ENCODE measurements around the gene SBNO2.
A peak's percentile ranks its signal among the peaks of the same experiment; 100 is the strongest.
"Not testable (repeated sequence)": the region's sequence is repeated elsewhere in the genome, so short reads cannot be mapped to it uniquely, and the experiment has no call there.

The SBNO2 gene

DNA sequence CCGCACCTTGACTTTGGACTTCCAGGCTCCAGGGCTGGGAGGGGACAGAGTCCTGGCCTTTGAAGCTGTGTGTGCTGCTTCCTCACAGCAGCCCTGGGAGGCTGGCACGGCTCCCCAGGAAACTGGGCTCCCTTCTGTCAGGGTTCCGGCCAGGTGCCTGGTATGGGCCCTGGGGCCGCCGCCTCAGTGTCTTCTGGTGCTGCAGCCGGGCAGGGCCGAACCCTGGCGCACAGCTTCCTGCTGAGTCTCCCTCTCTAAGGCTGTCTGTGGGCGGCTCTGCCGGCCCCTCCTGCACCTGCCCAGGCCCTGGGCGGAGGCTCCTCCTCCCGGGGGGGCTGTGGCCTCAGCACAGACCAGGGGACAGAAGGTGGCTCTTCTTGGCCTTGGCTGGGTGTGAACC is 37.9 kb downstream of the SBNO2 start:
- DNase-seq (ENCODE audit: low read depth in 2 of 2) = no peak

DNA sequence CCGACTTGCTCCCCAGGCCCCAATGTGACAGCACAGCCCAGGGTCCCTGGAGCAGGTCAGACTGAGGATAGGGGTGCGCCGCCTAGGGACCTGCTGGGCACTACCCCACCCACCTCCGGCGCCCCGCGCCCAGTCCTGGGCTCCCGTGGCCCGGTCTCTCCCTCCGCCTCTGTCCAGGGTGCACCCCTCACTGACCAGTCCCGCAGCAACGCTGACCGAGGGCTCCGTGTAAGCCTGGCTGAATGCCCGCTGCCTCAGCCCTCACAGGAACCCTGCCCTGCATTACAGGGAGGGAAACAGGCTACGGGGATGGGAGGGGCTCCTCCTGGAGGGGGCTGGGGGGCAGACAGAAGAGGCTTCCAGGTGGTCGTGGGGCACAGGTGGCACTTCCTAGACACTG is 38.6 kb downstream of the SBNO2 start:
- DNase-seq (ENCODE audit: low read depth in 2 of 2) = no peak

DNA sequence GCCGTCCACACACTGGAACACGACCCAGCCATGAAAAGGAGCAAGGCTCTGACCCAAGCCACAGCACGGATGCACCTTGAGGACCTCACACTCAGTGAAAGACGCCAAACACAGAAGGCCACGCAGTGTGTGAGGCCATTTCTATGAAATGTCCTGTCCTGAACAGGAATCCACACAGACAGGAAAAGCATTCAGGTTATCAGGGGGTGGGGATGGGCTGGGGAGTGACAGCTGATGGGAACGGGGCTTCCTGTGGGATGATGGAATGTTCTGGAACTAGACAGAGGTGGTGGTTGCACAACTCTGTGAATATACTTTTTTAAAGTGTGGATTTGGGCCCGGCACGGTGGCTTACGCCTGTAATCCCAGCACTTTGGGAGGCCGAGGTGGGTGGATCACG is 39.6 kb downstream of the SBNO2 start:
- DNase-seq (ENCODE audit: low read depth in 2 of 2) = no peak

DNA sequence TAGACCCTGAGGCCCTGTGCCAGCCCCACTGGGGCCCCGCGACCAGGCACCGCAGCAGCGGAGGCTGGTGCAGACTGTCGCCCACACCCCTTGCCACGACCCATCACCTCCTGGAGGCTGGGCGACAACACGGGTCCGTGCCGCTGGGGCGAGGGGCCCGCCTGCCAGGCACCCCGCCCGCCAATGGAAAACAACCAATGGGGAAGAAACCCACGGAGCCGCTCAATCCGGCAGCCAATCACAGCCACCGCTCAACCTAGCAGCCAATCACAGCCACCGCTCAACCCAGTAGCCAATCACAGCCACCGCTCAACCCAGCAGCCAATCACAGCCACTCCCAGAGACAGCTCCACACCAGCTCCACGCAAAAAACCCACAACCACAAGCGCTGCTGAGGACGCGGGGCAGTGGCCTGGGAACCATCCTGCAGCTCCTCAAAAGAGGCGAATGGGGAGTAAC is 40.6 kb downstream of the SBNO2 start:
- peak; percentile 52 to 74 for DNase-seq (ENCODE audit: low read depth in 2 of 2)

DNA sequence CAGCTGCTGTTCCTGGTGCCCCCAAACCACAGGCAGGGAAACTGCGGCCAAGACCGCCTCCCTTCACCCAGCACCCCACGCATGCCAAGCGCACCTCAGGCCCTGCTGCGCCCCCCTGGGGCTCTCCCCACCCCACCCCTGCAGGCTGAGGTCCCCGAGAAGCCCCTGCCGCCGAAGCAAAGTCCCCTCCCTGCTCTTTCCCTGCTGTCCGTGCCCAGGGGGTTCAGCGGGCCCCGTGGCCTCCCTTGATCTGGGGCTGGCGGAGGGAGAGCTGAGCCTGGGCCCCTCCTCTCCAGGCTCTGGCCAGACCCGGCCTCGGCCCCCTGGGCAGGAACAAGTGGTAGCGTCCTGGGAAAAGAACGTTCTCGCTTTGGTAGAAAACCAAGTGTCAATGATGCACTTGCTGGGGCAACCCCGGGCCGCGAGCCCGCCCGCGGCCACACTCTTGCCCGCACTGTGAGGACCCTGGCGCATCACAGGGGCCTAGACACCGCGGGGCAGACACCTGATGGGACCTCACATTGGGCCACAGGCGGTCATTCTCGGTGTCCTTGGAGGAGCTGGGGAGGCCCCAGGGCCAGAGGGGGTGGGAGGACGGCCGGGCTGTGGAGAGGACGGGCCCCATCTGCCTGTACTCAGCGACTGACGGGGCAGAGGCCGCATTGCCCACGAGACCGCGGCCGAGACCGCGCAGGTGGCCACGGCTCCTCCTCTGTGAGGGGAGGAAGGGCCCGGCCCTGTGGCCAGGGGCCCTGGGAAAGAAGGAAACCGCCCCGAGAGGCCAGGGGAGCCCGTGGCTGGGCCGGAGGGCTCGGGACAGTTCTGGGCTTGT is 41.3 kb downstream of the SBNO2 start:
- DNase-seq (ENCODE audit: low read depth in 2 of 2) = no peak

DNA sequence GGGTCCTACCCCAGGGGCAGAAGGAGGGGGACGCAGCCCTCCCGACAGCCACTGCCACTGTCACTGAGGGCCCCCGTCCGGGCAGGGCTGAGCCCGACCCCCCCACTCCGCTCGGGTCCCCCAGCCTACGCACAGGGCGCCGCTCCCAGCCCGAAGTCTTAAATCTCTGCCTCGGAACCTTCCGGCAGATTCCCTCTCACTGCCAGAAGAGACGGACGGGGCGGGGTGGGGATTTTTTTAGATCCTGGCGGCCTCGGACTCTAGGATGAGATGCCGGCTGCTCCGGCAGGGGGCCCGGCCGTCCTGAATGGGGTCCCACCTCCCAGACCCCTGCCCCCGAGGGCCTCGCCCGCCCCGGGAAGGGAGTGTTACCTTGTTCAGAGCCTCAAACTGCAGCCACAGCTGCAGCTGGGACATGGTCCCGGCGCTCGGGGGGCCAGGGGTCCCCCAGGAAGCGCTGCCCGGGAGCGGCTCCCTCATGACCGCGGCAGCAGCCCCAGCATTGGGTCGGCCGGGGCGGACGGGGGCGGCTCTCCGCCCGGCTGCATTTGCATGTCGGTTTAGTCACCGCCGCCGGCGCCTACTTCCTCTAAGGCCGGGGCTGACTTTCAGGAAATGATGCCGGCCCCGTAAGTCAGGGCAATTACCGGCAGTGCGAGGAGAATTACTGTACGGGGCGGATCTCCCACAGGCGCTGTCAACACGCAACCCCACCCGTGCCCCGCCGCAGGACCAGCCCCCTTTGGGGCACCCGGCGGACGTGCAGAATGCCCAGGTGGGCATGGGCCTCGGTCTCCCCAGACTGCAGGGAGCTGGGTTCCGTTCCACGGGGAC is 42.1 kb downstream of the SBNO2 start:
- DNase-seq (ENCODE audit: low read depth in 2 of 2) = peak; percentile 82 to 91

DNA sequence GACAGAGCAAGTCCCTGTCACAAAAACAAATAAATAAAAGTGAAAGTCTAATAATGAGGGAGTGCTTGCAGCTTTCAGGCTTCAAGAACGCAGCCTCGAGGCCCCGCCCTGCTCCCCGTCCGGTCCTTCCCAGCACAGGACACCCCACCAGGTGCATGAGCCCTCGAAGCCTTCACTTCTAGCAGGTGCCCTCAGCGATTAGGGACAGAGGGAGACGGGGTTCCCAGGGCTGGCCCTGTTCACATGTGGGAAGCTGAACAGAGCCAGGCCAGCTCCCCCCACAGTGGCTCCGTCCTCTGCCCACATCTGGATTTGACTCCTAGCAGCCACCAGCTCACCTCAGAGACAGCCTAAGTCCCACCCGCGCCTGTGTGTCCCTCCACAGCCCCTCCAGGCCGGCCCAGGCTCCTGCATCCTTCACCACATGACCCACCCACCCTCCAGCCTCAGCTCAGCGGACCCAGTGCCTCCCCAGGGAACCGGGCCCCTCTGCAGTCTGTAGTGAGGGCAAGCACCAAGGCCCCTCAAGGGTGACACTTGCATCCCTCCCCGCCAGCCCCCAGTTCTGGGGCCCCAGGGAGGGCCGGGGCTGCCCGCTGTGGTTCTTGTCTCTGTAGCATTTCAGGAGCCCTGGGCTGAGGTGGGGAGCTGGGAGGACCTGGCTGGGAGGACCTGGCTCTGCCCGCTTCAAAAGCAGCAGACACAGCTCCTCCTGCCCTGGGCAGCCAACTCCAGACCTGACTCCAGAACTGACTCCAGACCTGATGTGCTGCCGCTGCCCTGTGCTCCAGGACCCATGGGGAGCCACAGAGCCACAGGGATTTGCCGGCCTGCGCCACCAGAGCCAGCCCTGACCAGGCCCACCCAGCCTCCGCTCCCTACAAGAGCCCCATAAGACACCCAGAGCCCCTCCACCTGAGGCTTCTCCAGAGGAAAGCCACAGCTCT is 43.0 kb downstream of the SBNO2 start:
- DNase-seq (ENCODE audit: low read depth in 2 of 2) = peak; percentile 46 to 53

DNA sequence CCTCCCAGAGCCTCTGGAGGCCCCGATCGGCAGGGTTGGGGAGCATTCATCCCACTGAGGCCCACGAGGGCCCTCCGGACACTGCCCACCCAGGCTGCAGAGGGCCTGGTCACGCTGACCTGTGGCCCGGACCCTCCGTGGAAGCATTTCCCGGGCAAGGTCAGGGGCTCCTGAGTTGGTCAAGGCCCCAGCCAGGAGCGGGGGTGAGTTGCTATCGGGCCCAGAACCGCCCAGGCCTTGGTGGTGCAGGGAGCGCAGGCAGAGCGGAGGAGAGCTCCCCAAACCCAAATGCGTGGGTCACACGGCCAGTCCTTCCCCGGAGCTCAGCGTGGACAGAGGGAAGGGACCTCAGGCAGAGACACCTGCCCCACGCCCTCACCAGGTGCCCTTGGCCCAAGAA is 44.5 kb downstream of the SBNO2 start:
- DNase-seq (ENCODE audit: low read depth in 2 of 2) = no peak

DNA sequence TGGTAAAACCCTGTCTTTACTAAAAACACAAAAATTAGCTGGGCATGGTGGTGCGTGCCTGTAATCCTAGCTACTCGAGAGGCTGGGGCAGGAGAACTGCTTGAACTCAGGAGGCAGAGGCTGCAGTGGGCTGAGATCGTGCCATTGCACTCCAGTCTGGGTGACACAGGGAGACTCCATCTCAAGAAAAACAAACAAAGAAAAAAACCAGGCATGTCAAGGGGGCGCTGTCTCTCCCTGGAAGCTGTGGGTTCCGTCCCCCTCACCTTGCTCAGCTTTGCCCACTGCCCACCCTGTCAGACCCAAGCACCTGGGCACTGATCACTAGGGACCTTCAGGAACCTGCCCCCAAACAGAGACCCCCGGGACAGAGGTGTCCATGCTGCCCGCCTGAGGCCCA is 45.0 kb downstream of the SBNO2 start:
- DNase-seq (ENCODE audit: low read depth in 2 of 2) = not testable (repeated sequence)

DNA sequence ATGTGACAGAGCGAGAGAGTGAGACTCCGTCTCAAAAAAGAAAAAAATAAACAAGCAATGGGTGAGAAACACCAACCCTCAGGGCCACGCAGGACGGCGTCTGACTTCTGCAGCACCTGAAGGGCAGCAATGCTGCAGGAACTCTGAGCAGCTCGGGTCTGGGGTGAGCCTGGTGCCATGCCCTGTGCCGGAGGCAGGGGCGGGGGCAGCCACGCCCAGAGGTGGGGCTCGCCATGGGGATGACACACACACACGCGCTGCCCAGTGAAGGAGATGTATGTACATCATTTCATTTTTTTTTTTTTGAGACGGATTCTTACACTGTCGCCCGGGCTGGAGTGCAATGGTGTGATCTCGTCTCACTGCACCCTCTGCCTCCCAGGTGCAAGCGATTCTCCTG is 46.0 kb downstream of the SBNO2 start:
- DNase-seq (ENCODE audit: low read depth in 2 of 2) = no peak

DNA sequence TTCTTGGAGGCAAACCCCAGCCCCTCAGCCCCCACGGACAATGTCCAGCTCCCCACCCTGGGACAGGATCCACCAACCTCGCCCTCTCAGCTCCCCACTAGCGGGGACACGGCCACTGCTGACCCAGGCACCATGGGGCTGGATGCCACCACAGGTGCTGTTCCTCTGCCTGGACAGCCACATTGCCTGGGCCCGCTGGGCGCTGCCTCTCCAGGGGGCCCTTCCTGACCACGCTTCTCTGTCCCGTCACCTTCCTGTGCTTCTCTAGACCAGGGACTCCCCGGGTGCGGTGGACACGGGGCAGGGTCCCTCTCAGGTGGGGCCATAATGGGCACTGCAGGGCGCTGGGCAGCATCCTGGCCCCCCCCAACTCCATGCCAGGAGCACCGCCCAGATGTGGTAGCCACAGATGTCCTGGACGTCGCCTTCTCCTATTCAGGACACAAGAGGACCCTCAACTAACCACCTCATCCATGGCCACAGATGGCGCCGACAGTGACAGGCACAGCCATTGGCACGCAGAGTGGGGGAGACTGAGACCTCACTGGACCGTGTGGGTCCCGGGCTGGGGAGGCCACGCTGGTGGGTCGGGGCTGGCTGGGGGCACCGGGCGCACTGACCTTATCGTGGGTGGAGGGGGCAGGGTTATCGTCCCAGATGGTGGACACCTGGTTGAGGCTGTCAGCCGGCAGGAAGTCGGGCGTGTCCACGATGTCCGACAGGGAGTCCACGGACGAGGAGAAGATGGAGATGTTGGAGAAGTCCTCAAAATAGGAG is 46.9 kb downstream of the SBNO2 start:
- no peak for DNase-seq (ENCODE audit: low read depth in 2 of 2)

DNA sequence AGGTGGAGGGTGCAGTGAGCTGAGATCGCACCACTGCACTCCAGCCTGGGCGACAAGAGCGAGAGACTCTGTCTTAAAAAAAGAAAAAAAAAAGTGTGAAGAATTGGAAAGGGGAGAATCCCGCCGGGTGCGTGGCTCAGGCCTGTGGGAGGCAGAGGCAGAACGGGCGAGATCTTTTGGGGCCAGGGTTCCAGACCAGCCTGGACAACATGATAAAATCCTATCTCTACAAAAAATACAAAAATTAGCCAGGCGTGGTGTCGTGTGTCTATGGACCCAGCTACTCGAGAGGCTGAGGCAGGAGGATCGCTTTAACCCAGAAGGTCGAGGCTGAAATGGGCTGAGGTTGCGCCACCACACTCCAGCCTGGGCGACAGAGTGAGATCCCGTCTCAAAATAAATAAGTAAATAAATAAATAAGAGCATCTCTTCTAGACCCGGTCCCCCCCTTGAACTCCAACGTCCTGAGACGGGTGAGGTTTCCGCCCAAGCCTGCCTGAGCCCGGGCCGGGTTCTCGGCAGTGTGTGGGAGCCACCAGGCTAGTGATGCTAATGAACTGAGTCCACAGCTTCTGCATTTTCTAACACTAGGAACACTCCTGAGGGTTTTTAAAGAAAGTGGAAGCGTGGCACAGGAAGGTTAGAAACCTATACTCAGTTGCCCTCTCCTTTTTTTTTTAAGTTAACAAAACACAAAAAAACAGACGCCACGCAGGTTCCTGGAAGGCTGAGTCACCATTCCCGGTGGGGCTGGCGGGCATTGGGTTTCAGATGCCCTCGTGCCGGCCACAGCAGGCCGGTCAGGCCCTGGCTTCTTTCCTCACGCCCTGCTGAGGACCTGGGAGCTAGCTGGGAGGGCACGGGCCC is 48.2 kb downstream of the SBNO2 start:
- no peak for DNase-seq (ENCODE audit: low read depth in 2 of 2)

DNA sequence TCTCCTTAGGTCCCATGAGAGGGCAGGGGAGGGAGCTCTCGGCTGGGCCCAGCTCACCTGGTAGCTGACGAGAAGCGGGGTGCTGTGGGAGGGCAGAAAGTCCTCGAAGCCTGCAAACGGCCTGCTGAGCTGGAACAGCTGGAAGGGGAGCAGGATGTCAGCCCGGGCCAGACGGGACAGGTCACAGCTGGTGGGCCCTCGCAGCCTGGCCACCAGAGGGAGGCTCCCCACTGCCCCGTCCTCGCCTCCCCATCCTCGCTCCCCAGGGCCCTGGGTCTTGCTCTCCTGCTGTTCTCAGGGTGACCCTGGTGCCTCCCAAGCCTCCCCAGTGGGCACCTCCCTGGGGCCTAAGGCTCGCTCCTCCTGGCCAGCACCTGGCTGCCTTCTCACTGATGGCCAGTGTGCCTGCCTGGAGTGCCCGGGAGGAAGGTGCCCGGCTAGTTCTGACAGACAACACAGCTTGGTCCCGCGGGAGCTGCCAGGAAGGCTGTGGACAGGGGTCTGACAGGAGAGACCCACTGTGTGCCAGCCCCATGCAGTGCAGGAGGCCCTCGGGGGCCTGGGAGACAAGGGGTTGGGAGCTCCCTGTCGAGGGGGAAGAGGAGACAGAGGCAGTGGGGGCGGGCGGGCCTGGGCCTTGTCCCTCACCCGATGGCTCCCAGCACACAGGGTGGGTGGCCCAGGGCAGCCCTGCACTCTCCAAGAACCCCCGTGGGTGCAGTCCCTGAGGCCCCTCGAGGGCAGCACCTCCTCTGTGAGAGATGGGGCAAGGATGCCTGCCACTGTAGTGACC is 50.0 kb downstream of the SBNO2 start:
- DNase-seq (ENCODE audit: low read depth in 2 of 2) = no peak

DNA sequence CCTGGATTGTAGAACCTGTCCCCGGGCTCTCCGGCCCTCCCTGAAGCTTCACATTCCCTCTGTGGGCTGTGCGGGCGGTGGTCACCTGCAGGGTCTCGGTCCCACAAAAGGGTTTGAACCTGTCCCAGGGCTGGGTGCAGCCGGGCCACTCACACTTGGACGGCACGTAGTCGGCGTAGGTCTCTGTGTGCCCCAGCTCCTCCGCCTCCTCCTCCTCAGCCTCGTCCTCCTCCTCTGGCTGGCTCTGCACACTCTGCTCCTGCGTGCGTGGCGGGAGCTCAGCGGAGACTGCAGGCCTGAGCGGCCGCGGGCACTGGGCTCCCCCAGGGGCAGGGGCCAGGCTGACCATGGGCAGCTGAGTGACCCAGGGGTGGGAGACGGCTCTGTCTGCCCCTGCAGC is 50.7 kb downstream of the SBNO2 start:
- DNase-seq (ENCODE audit: low read depth in 2 of 2) = no peak

DNA sequence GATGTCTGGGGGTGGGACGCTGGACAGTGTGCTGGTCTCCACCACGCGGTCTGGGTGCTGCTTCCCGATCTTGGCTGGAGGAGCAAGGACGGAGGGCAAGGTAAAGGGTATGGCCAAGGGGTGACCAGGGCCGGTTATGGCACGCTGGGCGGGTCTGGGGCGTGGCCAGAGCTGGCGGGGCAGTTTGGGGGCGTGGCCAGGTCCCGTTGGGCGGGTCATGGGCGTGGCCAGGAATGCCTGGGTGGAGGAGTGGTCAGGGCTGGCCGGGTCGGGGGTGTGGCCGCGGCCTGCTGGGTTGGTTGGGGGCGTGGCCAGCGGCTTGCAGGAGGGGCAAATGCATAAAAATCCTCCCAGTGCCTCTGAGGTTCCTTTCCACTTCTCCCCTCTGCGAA is 51.1 kb downstream of the SBNO2 start:
- no peak for DNase-seq (ENCODE audit: low read depth in 2 of 2)

DNA sequence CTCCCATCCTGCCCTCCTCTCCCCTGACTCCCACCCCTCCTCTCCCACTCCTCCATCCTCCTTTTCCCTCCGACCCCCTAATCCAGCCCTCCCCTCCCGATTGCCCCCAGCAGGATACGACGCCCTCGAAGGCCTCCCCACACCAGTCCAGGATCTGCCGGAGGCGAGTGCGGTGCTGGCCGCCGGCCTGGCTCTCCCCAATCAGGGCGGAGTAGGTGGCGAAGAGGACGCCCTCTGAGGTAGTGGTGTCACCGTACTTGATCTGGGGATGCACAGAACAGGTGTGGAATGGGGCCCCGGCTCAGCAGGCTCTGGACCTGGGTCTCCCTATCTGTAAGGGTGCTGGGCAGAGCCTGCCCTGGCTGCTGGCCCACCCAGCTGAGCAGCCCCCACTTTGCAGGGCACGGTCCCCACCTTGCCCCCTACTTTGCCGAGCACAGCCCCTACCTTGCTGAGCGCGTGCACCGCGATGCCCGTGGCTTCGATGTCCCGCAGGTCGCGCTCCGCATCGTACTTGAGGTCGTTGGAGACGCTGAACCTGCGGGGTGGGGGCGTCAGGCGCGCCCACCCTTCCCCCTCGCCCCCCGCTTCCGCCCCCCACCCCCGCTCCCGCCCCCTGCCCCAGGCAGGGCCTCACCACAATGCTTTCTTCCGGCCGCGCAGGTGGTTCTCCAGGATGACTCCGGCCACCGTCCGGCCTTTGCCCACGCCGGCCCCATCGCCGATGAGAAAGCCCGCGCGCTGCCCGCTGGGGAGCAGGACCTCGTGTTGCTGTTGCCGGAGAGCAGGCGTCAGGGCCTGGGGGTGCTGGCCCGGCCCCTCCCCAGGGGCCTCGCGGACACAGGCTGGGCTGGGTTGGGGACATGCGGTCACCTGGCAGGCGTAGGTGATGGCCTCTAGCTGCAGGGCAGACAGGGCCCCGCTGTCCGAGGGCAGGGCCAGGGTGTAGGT is 51.8 kb downstream of the SBNO2 start:
- no peak for DNase-seq (ENCODE audit: low read depth in 2 of 2)

DNA sequence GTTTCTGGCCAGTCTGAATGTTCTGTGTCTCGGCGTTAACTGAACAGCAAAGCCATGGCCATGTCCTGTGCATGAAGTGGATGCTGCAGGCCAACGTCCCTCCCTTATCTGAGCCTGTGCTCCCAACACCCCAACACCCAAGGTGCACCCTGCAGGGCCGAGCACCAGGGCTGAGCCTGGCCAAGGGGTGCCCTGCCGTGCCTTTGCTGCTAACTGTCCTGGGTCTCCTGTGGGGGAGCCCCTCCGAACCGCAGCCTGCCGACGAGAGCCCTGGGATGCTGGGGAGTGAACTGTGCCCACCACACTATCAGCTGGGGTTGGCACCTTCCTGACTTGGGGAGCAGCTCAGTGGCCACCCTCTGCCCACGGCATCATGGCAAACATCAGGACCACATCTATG is 52.7 kb downstream of the SBNO2 start:
- DNase-seq (ENCODE audit: low read depth in 2 of 2) = no peak

Data from stimulated activated CD4-positive, alpha-beta T cell treated with anti-CD3 and anti-CD28 coated beads, Interleukin-1b, Interleukin-23, amount 100 ng/mL, for 4 hours (primary cell).